CD14-positive monocyte (primary cell): ENCODE data around the gene TBC1D22A. TPM values are rescaled to one million over a fixed set of nuclear protein-coding genes. Genes with fewer than 3 reads are reported as not detected.
A peak's percentile ranks its signal among the peaks of the same experiment; 100 is the strongest.

Experiments used
- DNase-seq, 3 donors: peaks; one replicate each; pipeline ENCODE4 v3.0.0-alpha.2; 2011 to 2022
- H2AFZ ChIP-seq: 2 replicates; pipeline ENCODE4 v1.6.0; 2012; ENCODE audit warnings: mild to moderate bottlenecking, low read depth, low read length, inconsistent platforms; ENCODE audit not compliant: insufficient read depth, poor library complexity, severe bottlenecking
- H3K27ac ChIP-seq, 2 donors: 1 replicate in 1 of 2; 2 replicates in 1 of 2; pipeline ENCODE4 v1.5.1; 2012 to 2013; ENCODE audit warnings: low read length in 2 of 2, control low read depth in 1 of 2, inconsistent platforms in 1 of 2, low read depth in 1 of 2, mild to moderate bottlenecking in 1 of 2
- H3K27me3 ChIP-seq, 2 donors: one replicate each; pipeline versions ENCODE4 v1.6.0 to v1.6.1; 2011 to 2013; ENCODE audit warnings: low read length in 2 of 2; ENCODE audit not compliant: control insufficient read depth in 2 of 2, insufficient read depth in 2 of 2
- H3K36me3 ChIP-seq, 2 donors: replicated peaks in 1 of 2; 1 replicate in 1 of 2; 2 replicates in 1 of 2; pipeline versions ENCODE4 v1.5.1 to v1.6.1; 2012 to 2013; ENCODE audit warnings: low read length in 2 of 2, control low read depth in 1 of 2, inconsistent platforms in 1 of 2, mild to moderate bottlenecking in 1 of 2; ENCODE audit not compliant: insufficient read depth in 2 of 2, control insufficient read depth in 1 of 2
- H3K4me1 ChIP-seq, 2 donors: 1 replicate in 1 of 2; 2 replicates in 1 of 2; pipeline versions ENCODE4 v1.5.1 to v1.6.1; 2012 to 2013; ENCODE audit warnings: low read length in 2 of 2, control low read depth in 1 of 2, inconsistent platforms in 1 of 2, mild to moderate bottlenecking in 1 of 2, moderate library complexity in 1 of 2; ENCODE audit not compliant: insufficient read depth in 2 of 2, control insufficient read depth in 1 of 2
- H3K4me2 ChIP-seq: replicated peaks from 2 replicates; pipeline ENCODE3; 2012; ENCODE audit warnings: low read length, moderate library complexity, mild to moderate bottlenecking; ENCODE audit not compliant: poor library complexity, severe bottlenecking; ENCODE audit errors: extremely low read depth
- H3K4me3 ChIP-seq, 3 experiments: fragments of 200-600 bp in 1 of 3; sonication (generic) in 1 of 3; replicated peaks in 1 of 3; 1 replicate in 2 of 3; 2 replicates in 1 of 3; pipeline ENCODE4 v1.5.1; 2011 to 2013; ENCODE audit warnings: low read length in 3 of 3, mild to moderate bottlenecking in 3 of 3, control low read depth in 2 of 3, low read depth in 2 of 3, inconsistent platforms in 1 of 3, moderate library complexity in 1 of 3
- H3K79me2 ChIP-seq: 2 replicates; pipeline ENCODE4 v1.6.0; 2012; ENCODE audit warnings: mild to moderate bottlenecking, control low read depth, inconsistent platforms, low read length, moderate library complexity; ENCODE audit not compliant: insufficient read depth
- H3K9ac ChIP-seq: 2 replicates; pipeline ENCODE4 v1.6.0; 2017; ENCODE audit warnings: low read length, mild to moderate bottlenecking; ENCODE audit not compliant: insufficient read depth, poor library complexity, severe bottlenecking
- H3K9me3 ChIP-seq, 2 donors: replicated peaks in 1 of 2; 1 replicate in 1 of 2; 2 replicates in 1 of 2; pipeline versions ENCODE4 v1.5.1 to v1.6.1; 2012 to 2013; ENCODE audit warnings: low read length in 2 of 2, control low read depth in 1 of 2; ENCODE audit not compliant: control insufficient read depth in 1 of 2, insufficient read depth in 1 of 2
- H4K20me1 ChIP-seq: 2 replicates; pipeline ENCODE4 v1.6.0; 2012; ENCODE audit warnings: mild to moderate bottlenecking, low read length, control low read depth, moderate library complexity; ENCODE audit not compliant: insufficient read depth
- H3K27ac Mint-ChIP-seq, 7 donors: one replicate each; pipeline ENCODE4 v1.8.0; 2020; ENCODE audit warnings: mild to moderate bottlenecking in 7 of 7, mixed read lengths in 7 of 7, moderate library complexity in 6 of 7, inconsistent platforms in 2 of 7
- H3K27me3 Mint-ChIP-seq, 3 donors: one replicate each; pipeline ENCODE4 v1.8.0; 2021 to 2022; ENCODE audit warnings: low read depth in 3 of 3, mild to moderate bottlenecking in 3 of 3, mixed read lengths in 3 of 3, moderate library complexity in 3 of 3, inconsistent platforms in 1 of 3
- H3K36me3 Mint-ChIP-seq, 2 donors: one replicate each; pipeline ENCODE4 v1.8.0; 2020; ENCODE audit warnings: mixed read lengths in 2 of 2, inconsistent platforms in 1 of 2, mild to moderate bottlenecking in 1 of 2
- H3K4me1 Mint-ChIP-seq: one replicate; pipeline ENCODE4 v1.8.0; 2020; ENCODE audit warnings: mild to moderate bottlenecking, mixed read lengths
- H3K4me3 Mint-ChIP-seq, 2 donors: one replicate each; pipeline ENCODE4 v1.8.0; 2020; ENCODE audit warnings: mild to moderate bottlenecking in 2 of 2, mixed read lengths in 2 of 2, moderate library complexity in 1 of 2
- H3K9me3 Mint-ChIP-seq, 7 donors: one replicate each; pipeline ENCODE4 v1.8.0; 2020 to 2022; ENCODE audit warnings: mixed read lengths in 7 of 7, mild to moderate bottlenecking in 6 of 7, moderate library complexity in 6 of 7, inconsistent platforms in 2 of 7
- WGBS: methylation state at CpG from one replicate; pipeline ENCODE4 v1.1.5; 2013; ENCODE audit warnings: missing lambda C conversion rate; ENCODE audit not compliant: insufficient coverage; 5-methylcytosine and 5-hydroxymethylcytosine counted together
- intact Hi-C, 2 donors: fragments of 100-400 bp; cut with micrococcal nuclease; formaldehyde crosslinking; loops; one replicate each; pipeline versions ENCODE4 v1.15.0 to v1.15.1; 2023
- polyA plus RNA-seq, 3 donors: library from polyadenylated mRNA; depleted of rRNA in 1 of 3; unstranded in 2 of 3; stranded (reverse) in 1 of 3; fragments of 300-500 nt in 2 of 3; fragments of >200 nt in 1 of 3; fragmentation: Illumina TruSeq in 2 of 3; gene quantifications; 1 replicate in 2 of 3; 2 replicates in 1 of 3; pipeline ENCODE4 v1.2.3, GENCODE V29; 2012 to 2021
- TF ChIP-seq, protein P1 (sequence below): fragments of 200-600 bp; IDR thresholded peaks from one replicate; pipeline ENCODE4 v1.8.0; 2022; ENCODE audit warnings: antibody characterized with exemption, mild to moderate bottlenecking

Gene TBC1D22A
- polyA plus RNA-seq, 3 donors = 25.9 to 36.2 (median 29.5) TPM

DNA sequence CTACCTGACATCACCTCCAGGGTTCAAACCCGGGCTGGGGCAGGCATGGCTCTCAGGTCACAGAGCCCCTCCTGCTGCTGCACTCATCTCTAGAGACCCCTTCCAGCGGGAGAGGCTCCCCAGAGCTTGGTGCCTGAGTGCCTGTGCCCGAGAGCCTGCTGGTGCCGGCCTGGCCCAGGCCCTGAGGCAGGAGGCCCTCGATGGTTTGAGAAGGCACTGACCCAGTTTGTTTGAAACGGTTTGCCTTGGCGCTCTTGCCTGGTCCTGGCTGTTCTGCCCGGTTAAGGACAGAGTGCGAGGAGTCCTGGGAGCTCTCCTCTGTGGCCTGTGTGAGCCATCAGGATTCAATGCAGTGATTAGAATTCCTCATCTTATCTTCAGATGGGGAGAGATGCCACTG lies 88.9 kb downstream of the TBC1D22A start:
- Histone ChIP-seq H3K36me3 (peaks cover 18 to 71% of the 10 kb centered on the region in 2 donors), H3K79me2 (peaks cover 56% of the 10 kb centered on the region), H3K4me1 (peaks cover 19 to 26% of the 10 kb centered on the region in 2 donors), H3K9ac (no peak overlapping the region), H3K4me3 (no peak overlapping the region), H4K20me1 (peaks cover 80% of the 10 kb centered on the region), H2AFZ (no peak overlapping the region), H3K27ac (peak overlapping the region in 1 of 2 donors; percentile 18), H3K27me3 (no peaks in the 10 kb centered on the region), H3K4me2 (no peak overlapping the region), H3K9me3 (no peaks in the 10 kb centered on the region)
- Mint-ChIP-seq H3K4me3 (no peak overlapping the region), H3K4me1 (peaks cover 25% of the 10 kb centered on the region), H3K27me3 (peaks cover 0 to 4% (median 0%) of the 10 kb centered on the region in 3 donors), H3K9me3 (peaks cover 0 to 5% (median under 1%) of the 10 kb centered on the region in 7 donors), H3K27ac (peak overlapping the region in 3 of 7 donors; percentile 12 to 67 (median 13)), H3K36me3 (peaks cover 55 to 57% of the 10 kb centered on the region in 2 donors)
- WGBS = 97% methylated on average over 7 of the region's 9 CpGs
- intact Hi-C loops = no loop called here
- no peak for DNase-seq
- TF ChIP-seq, protein P1, sequence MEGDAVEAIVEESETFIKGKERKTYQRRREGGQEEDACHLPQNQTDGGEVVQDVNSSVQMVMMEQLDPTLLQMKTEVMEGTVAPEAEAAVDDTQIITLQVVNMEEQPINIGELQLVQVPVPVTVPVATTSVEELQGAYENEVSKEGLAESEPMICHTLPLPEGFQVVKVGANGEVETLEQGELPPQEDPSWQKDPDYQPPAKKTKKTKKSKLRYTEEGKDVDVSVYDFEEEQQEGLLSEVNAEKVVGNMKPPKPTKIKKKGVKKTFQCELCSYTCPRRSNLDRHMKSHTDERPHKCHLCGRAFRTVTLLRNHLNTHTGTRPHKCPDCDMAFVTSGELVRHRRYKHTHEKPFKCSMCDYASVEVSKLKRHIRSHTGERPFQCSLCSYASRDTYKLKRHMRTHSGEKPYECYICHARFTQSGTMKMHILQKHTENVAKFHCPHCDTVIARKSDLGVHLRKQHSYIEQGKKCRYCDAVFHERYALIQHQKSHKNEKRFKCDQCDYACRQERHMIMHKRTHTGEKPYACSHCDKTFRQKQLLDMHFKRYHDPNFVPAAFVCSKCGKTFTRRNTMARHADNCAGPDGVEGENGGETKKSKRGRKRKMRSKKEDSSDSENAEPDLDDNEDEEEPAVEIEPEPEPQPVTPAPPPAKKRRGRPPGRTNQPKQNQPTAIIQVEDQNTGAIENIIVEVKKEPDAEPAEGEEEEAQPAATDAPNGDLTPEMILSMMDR = no peak

DNA sequence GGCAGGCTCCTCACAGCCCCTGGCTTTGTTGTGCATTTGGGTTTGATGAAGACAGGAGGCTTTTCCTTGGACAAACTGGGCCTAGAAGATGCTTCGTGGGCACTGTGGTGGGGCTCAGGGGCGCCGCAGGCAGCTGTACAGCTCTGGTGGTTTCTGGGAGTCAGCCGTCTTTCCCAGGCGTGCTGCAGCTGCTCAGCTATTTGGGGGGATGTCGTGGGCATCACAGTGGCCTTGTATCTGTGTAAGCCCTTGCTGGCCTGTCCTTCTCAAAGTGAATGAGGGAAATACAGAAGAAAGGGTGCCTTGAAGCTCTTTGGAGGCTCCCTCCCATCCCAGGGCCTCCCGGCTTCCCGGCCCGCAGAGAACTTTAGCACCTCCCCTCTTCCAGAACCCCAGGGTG lies 89.5 kb downstream of the TBC1D22A start:
- H3K9me3 Mint-ChIP-seq = peaks cover 0 to 5% (median 1%) of the 10 kb centered on the region in 7 donors

More for the DNA sequence above, 89.5 kb downstream of the TBC1D22A start:
- no peak for DNase-seq
- intact Hi-C loops = no loop called here
- Histone ChIP-seq H3K4me3 (no peak overlapping the region), H3K9ac (no peak overlapping the region), H3K9me3 (no peaks in the 10 kb centered on the region), H3K4me1 (peaks cover 19 to 26% of the 10 kb centered on the region in 2 donors), H2AFZ (no peak overlapping the region), H3K79me2 (peaks cover 56% of the 10 kb centered on the region), H3K4me2 (no peak overlapping the region), H3K36me3 (peaks cover 18 to 71% of the 10 kb centered on the region in 2 donors), H3K27ac (peak overlapping the region in 1 of 2 donors; percentile 87), H4K20me1 (peaks cover 78% of the 10 kb centered on the region), H3K27me3 (no peaks in the 10 kb centered on the region)
- Mint-ChIP-seq H3K27ac (peak overlapping the region in 4 of 7 donors; percentile 12 to 94 (median 42)), H3K4me3 (no peak overlapping the region), H3K36me3 (peaks cover 51 to 53% of the 10 kb centered on the region in 2 donors), H3K4me1 (peaks cover 27% of the 10 kb centered on the region), H3K27me3 (peaks cover 0 to 4% (median 0%) of the 10 kb centered on the region in 3 donors)
- TF ChIP-seq, protein P1 = no peak
- WGBS = 91% methylated on average over 9 of the region's 9 CpGs
